Gastroesophageal sphincter (tissue), 4 donors: ENCODE data around the gene CDK14. TPM values are rescaled to one million over a fixed set of nuclear protein-coding genes. Genes with fewer than 3 reads are reported as not detected.

Experiments used
- ATAC-seq: fragments of 150-250 bp; one replicate; pipeline ENCODE4 v1.9.1; 2016; ENCODE audit warnings: mild to moderate bottlenecking, moderate library complexity
- H3K27ac ChIP-seq, 4 donors: fragments of 200-600 bp; sonication (generic) in 3 of 4; 1 replicate in 3 of 4; 2 replicates in 1 of 4; pipeline ENCODE4 v1.5.1; 2016 to 2019
- H3K27me3 ChIP-seq: fragments of 200-600 bp; sonication (generic); one replicate; pipeline ENCODE4 v1.5.1; 2019
- H3K36me3 ChIP-seq, 2 donors: fragments of 200-600 bp; sonication (generic); one replicate each; pipeline ENCODE4 v1.5.1; 2019; ENCODE audit warnings: control low read depth in 1 of 2
- H3K4me1 ChIP-seq, 3 donors: fragments of 200-600 bp; sonication (generic); 1 replicate in 2 of 3; 2 replicates in 1 of 3; pipeline ENCODE4 v1.5.1; 2016 to 2019; ENCODE audit warnings: control low read depth in 2 of 3
- H3K4me3 ChIP-seq, 2 donors: fragments of 200-600 bp; sonication (generic); one replicate each; pipeline ENCODE4 v1.5.1; 2019; ENCODE audit warnings: mild to moderate bottlenecking in 1 of 2, moderate library complexity in 1 of 2
- H3K9me3 ChIP-seq, 3 donors: fragments of 200-600 bp; sonication (generic); one replicate each; pipeline ENCODE4 v1.5.1; 2017 to 2019; ENCODE audit warnings: control low read depth in 2 of 3
- EP300 ChIP-seq: sonication (generic); formaldehyde crosslinking; IDR thresholded peaks from one replicate; pipeline ENCODE4 v1.6.1; 2017; ENCODE audit warnings: antibody characterized with exemption, mild to moderate bottlenecking
- POLR2A ChIP-seq, 2 donors: fragments of 450-650 bp; IDR thresholded peaks; one replicate each; pipeline ENCODE4 v1.6.1; 2017; ENCODE audit warnings: antibody characterized with exemption in 2 of 2, mild to moderate bottlenecking in 2 of 2, moderate library complexity in 1 of 2
- POLR2AphosphoS5 ChIP-seq: sonication (generic); formaldehyde crosslinking; IDR thresholded peaks from one replicate; pipeline ENCODE4 v1.6.1; 2017; ENCODE audit warnings: antibody characterized with exemption
- WGBS, 2 donors: methylation state at CpG; one replicate each; pipeline ENCODE4 v1.1.5; 2018; ENCODE audit warnings: low coverage in 1 of 2; 5-methylcytosine and 5-hydroxymethylcytosine counted together
- total RNA-seq, 4 donors: library from RNA; depleted of rRNA; stranded (reverse); fragments of >200 nt; gene quantifications; one replicate each; pipeline ENCODE4 v1.1.0, GENCODE V29; 2016
- TF ChIP-seq, protein P1 (sequence below), 4 experiments: fragments of 200-600 bp in 2 of 4; fragments of 450-650 bp in 2 of 4; sonication (generic) in 1 of 4; IDR thresholded peaks; one replicate each; pipeline ENCODE4 v1.5.1; 2017 to 2019; ENCODE audit warnings: antibody characterized with exemption in 4 of 4, mild to moderate bottlenecking in 2 of 4, moderate library complexity in 2 of 4

CDK14 gene
- total RNA-seq, 4 donors from 2014 or later = 14.8 to 28.7 (median 18.4) TPM

- Histone ChIP-seq H3K9me3 (no peaks in the 10 kb centered on the region), H3K4me1 (peaks cover 0 to 19% (median 4%) of the 10 kb centered on the region in 3 donors), H3K27me3 (no peaks in the 10 kb centered on the region), H3K27ac (no peak overlapping the region), H3K36me3 (no peaks in the 10 kb centered on the region), H3K4me3 (no peak overlapping the region)
- ATAC-seq = no peak
- TF ChIP-seq POLR2A (IDR thresholded peaks at IDR 0.05) (no peak), EP300 (no peak), POLR2AphosphoS5 (no peak)
- TF ChIP-seq, protein P1, sequence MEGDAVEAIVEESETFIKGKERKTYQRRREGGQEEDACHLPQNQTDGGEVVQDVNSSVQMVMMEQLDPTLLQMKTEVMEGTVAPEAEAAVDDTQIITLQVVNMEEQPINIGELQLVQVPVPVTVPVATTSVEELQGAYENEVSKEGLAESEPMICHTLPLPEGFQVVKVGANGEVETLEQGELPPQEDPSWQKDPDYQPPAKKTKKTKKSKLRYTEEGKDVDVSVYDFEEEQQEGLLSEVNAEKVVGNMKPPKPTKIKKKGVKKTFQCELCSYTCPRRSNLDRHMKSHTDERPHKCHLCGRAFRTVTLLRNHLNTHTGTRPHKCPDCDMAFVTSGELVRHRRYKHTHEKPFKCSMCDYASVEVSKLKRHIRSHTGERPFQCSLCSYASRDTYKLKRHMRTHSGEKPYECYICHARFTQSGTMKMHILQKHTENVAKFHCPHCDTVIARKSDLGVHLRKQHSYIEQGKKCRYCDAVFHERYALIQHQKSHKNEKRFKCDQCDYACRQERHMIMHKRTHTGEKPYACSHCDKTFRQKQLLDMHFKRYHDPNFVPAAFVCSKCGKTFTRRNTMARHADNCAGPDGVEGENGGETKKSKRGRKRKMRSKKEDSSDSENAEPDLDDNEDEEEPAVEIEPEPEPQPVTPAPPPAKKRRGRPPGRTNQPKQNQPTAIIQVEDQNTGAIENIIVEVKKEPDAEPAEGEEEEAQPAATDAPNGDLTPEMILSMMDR (IDR thresholded peaks at IDR 0.05) = no peak
- WGBS, 2 donors = 83 to 88% methylated on average over 1 of the region's 1 CpG
Measured at GRCh38 chr7:91043186-91043585, 447.1 kb downstream of the CDK14 start.

GRCh38 chr7:91043924-91044645 is 448.0 kb downstream of the CDK14 start:
- H3K27ac ChIP-seq = no peak overlapping the region
- H3K4me3 ChIP-seq = no peak overlapping the region
- no peaks in the 10 kb centered on the region for H3K9me3 ChIP-seq
- TF ChIP-seq, protein P1 (IDR thresholded peaks at IDR 0.05) = no peak
- no peak for TF ChIP-seq EP300
- no peak for TF ChIP-seq POLR2A (IDR thresholded peaks at IDR 0.05)
- TF ChIP-seq POLR2AphosphoS5 = no peak
- no peaks in the 10 kb centered on the region for H3K36me3 ChIP-seq
- 85 to 93% methylated on average over 4 to 6 of the region's 6 CpGs for WGBS, 2 donors
- H3K4me1 ChIP-seq = peaks cover 0 to 19% (median 4%) of the 10 kb centered on the region in 3 donors
- no peaks in the 10 kb centered on the region for H3K27me3 ChIP-seq
- no peak for ATAC-seq

- ATAC-seq = peak; percentile 69
- 33% methylated on average over 1 of the region's 1 CpG for WGBS, 2 donors
- H3K4me3 ChIP-seq = no peak overlapping the region
- TF ChIP-seq EP300 = no peak
- TF ChIP-seq, protein P1 (IDR thresholded peaks at IDR 0.05) = peak in 1 of 4 experiments; percentile 19
- no peaks in the 10 kb centered on the region for H3K36me3 ChIP-seq
- H3K9me3 ChIP-seq = no peaks in the 10 kb centered on the region
- H3K27me3 ChIP-seq = no peaks in the 10 kb centered on the region
- H3K4me1 ChIP-seq = peaks cover 0 to 19% (median 4%) of the 10 kb centered on the region in 3 donors
- peak overlapping the region in 1 of 4 donors; percentile 17 for H3K27ac ChIP-seq
Measured at GRCh38 chr7:91045606-91046005, 449.5 kb downstream of the CDK14 start.

- TF ChIP-seq EP300 (no peak), POLR2AphosphoS5 (no peak)
- TF ChIP-seq, protein P1 (IDR thresholded peaks at IDR 0.05) = peak in 3 of 4 experiments; percentile 22 to 46 (median 25)
- 31 to 53% methylated on average over 2 of the region's 2 CpGs for WGBS, 2 donors
- no peaks in the 10 kb centered on the region for H3K36me3 ChIP-seq
- peak overlapping the region in 1 of 4 donors; percentile 1 for H3K27ac ChIP-seq
- H3K4me3 ChIP-seq = no peak overlapping the region
- H3K4me1 ChIP-seq = peaks cover 0 to 19% (median 4%) of the 10 kb centered on the region in 3 donors
- H3K27me3 ChIP-seq = no peaks in the 10 kb centered on the region
- H3K9me3 ChIP-seq = no peaks in the 10 kb centered on the region
- ATAC-seq = no peak
Measured at GRCh38 chr7:91046322-91047089, 450.4 kb downstream of the CDK14 start.
